Dendritic cell treated with granulocyte-macrophage colony-stimulating factor and Interleukin-4, amounts not matched to agents 40 ng/mL and 50 ng/mL, for 4 days (primary cell): ENCODE measurements around the gene KIRREL3.

Source experiments
- H3K27ac Mint-ChIP-seq: one replicate; pipeline ENCODE4 v1.8.0; 2022; ENCODE audit warnings: mild to moderate bottlenecking, mixed read lengths
- H3K27me3 Mint-ChIP-seq: one replicate; pipeline ENCODE4 v1.8.0; 2022; ENCODE audit warnings: mild to moderate bottlenecking, mixed read lengths
- H3K36me3 Mint-ChIP-seq: one replicate; pipeline ENCODE4 v1.8.0; 2022; ENCODE audit warnings: low read depth, mixed read lengths
- H3K4me1 Mint-ChIP-seq: one replicate; pipeline ENCODE4 v1.8.0; 2022; ENCODE audit warnings: low read depth, mixed read lengths
- H3K4me3 Mint-ChIP-seq: one replicate; pipeline ENCODE4 v1.8.0; 2022; ENCODE audit warnings: mild to moderate bottlenecking, moderate library complexity, mixed read lengths
- H3K9me3 Mint-ChIP-seq: one replicate; pipeline ENCODE4 v1.8.0; 2022; ENCODE audit warnings: mixed read lengths
- intact Hi-C: fragments of 100-400 bp; cut with micrococcal nuclease; formaldehyde crosslinking; loops from one replicate; pipeline ENCODE4 v1.15.0; 2022

The KIRREL3 gene

DNA sequence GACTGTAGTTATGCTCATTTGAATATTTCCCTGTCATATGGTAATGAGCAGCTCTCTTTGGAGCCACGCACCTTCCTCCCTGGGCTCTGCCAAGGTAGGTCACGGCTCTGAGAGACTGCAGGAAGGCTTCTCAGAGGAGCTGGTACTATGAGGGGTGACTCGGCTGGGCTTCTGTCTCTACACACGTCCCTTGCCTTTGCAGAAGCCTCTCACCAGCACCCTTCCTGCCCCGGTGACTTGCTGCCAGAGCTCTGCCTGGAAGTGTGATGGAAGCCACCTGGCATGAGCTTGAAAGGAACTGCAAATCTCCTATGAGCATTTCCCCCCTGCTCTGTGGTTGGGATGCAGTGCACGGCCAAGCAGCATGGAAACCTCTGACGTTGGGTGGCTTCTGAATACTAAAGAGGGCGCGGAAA lies 74.2 kb downstream of the KIRREL3 start:
- no peaks in the 10 kb centered on the region for H3K27me3 Mint-ChIP-seq
- no peaks in the 10 kb centered on the region for H3K9me3 Mint-ChIP-seq
- no peak overlapping the region for H3K4me3 Mint-ChIP-seq
- peaks cover 8% of the 10 kb centered on the region for H3K4me1 Mint-ChIP-seq
- no peak overlapping the region for H3K27ac Mint-ChIP-seq
- no peaks in the 10 kb centered on the region for H3K36me3 Mint-ChIP-seq
- intact Hi-C loops: no loop called here

DNA sequence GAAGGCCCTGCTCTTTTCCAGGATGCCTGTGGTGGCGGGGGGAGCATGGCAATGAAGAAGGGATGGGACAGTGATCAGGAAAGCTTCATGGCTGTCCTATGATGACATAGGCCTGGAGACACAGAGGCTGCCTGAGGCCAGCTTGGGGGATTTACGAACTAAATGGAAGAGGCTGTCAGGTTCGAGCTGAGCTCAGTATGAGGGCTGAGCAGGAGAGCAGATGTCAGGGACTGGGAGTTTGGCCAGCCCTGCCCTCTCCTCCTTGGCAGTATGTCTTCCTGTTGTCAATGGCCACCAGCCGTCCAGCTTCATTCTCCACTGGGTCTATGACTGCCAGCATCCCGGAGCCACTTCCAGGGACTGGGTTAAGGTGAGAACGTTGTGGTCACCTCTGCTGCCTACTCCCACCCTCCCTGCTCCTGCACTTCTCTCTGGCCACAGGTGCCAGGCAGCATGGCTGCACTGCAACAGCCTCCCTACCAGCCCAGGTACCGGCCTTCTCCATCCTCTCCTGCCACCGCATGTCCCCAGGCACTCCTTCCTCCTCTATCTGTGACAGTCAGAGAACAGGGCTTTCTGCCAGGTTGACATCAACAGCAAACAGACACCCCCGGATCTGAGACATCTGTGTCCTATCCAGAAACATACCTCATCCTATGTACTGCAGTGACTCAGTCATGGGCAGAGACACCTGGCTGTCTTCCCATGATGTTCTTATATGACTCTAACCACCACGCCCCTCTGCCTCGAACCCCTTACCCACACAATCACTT lies 75.1 kb downstream of the KIRREL3 start:
- Mint-ChIP-seq H3K4me1 (peaks cover 4% of the 10 kb centered on the region), H3K36me3 (no peaks in the 10 kb centered on the region), H3K27ac (no peak overlapping the region), H3K4me3 (no peak overlapping the region), H3K27me3 (no peaks in the 10 kb centered on the region), H3K9me3 (no peaks in the 10 kb centered on the region)
- intact Hi-C loops: no loop called here

GRCh38 chr11:126924376-126925040 lies 76.1 kb downstream of the KIRREL3 start:
- Mint-ChIP-seq H3K9me3 (no peaks in the 10 kb centered on the region), H3K36me3 (no peaks in the 10 kb centered on the region), H3K4me1 (no peaks in the 10 kb centered on the region), H3K27ac (no peak overlapping the region), H3K4me3 (no peak overlapping the region), H3K27me3 (no peaks in the 10 kb centered on the region)
- intact Hi-C loops: no loop called here

DNA sequence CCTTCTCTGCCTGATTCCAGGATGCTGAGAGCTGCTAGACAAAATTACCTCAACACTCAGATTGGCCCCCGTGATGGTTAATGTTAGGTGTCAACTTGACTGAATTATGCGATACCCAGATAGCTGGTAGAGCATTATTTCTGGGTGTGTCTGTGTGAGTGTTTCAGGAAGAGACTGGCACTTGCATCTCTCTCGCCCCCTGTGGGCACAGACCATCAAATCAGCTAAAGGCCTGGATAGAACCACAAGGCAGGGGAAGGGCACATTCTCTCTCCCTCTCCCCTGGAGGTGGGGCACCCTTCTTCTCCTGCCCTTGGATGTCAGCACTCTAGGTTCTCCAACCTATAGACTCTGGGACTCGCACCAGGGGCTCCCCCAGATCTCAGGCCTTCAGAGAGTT lies 79.7 kb downstream of the KIRREL3 start:
- Mint-ChIP-seq H3K4me3 (no peak overlapping the region), H3K4me1 (no peaks in the 10 kb centered on the region), H3K27me3 (no peaks in the 10 kb centered on the region), H3K27ac (no peak overlapping the region), H3K9me3 (no peaks in the 10 kb centered on the region), H3K36me3 (no peaks in the 10 kb centered on the region)
- intact Hi-C loops: no loop called here

GRCh38 chr11:126919147-126919823 lies 81.3 kb downstream of the KIRREL3 start:
- Mint-ChIP-seq H3K36me3 (no peaks in the 10 kb centered on the region), H3K9me3 (no peaks in the 10 kb centered on the region), H3K27me3 (no peaks in the 10 kb centered on the region), H3K4me3 (no peak overlapping the region), H3K4me1 (no peaks in the 10 kb centered on the region), H3K27ac (no peak overlapping the region)
- intact Hi-C loops: no loop called here

- H3K27ac Mint-ChIP-seq: no peak overlapping the region
- no peaks in the 10 kb centered on the region for H3K9me3 Mint-ChIP-seq
- intact Hi-C loops: no loop called here
- no peak overlapping the region for H3K4me3 Mint-ChIP-seq
- H3K4me1 Mint-ChIP-seq: no peaks in the 10 kb centered on the region
- no peaks in the 10 kb centered on the region for H3K27me3 Mint-ChIP-seq
- H3K36me3 Mint-ChIP-seq: no peaks in the 10 kb centered on the region
These were observed 82.0 kb downstream of the KIRREL3 start for GRCh38 chr11:126918556-126918955.

DNA sequence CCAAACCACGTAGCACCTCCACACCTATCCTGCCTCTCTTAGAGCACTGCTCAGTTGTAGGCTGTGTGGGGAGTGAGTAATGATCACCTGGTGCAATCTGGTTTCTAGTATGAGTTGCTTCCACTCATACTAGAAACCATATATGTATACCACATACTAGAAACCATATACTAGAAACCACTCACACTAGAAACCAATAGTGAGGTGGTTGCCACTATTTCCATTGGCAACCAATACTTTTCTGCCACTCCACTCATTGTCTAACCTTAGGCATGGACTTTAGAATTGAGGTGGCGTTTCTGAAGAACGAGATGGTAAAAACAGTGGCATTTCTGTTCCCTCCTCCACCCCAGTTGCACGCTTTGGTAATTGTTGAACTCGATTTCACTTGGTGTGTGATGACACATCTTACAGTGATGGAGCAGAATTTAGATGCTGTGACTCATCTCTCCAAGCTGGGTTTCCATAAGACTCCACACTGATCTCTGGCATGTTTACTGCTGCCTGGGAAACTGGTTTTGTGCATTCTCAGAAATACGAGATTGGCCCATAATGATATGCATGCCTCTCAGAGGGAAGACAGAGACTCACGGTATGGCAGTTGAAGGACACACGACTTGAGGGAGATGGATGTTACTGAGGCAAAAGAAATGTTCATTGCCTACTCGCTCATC lies 82.9 kb downstream of the KIRREL3 start:
- Mint-ChIP-seq H3K27me3 (no peaks in the 10 kb centered on the region), H3K4me3 (no peak overlapping the region)

DNA sequence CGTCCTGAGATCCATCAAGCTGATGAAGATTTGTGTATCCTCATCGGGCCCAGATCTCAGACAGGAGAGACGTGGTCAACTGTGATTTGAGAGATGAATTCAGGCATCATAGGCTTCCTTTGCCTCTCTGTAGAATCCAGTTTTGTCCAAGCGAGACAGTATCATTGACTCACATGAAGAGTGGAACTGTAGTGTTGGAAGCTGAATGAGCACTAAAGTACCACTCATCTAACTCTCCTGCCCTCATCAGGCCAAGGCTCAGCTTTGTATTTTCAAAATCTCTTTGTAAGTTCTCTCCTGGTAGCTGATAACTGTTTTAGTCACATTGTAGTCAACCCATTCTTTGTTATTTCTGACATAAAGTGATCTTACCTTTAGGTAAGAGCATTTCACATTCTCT lies 85.1 kb downstream of the KIRREL3 start:
- no peaks in the 10 kb centered on the region for H3K27me3 Mint-ChIP-seq
- H3K4me3 Mint-ChIP-seq: no peak overlapping the region
- intact Hi-C loops: no loop called here
- H3K9me3 Mint-ChIP-seq: no peaks in the 10 kb centered on the region
- no peak overlapping the region for H3K27ac Mint-ChIP-seq
- H3K36me3 Mint-ChIP-seq: no peaks in the 10 kb centered on the region
- no peaks in the 10 kb centered on the region for H3K4me1 Mint-ChIP-seq

More for the DNA sequence above, 82.9 kb downstream of the KIRREL3 start:
- no peaks in the 10 kb centered on the region for H3K4me1 Mint-ChIP-seq
- H3K9me3 Mint-ChIP-seq: no peaks in the 10 kb centered on the region
- intact Hi-C loops: no loop called here
- H3K36me3 Mint-ChIP-seq: no peaks in the 10 kb centered on the region
- no peak overlapping the region for H3K27ac Mint-ChIP-seq

DNA sequence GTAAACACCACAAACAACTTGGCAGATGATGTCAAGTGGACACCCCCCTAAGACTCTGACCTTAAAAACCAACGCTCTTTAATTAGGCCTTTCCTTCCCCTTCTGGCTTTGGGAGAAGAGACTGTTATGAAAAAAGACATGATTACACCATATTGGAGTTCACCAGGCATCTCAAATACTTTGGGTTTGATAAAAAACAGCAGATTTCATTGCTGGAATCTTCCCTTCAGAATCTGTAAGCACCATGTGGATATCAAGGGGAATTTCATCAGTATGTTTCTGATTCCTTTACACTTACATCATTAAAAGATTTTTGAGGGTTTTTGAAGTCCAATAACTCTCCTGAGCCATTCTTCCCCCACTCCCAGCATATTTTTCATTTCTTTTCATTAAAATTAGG lies 85.6 kb downstream of the KIRREL3 start:
- Mint-ChIP-seq H3K27me3 (no peaks in the 10 kb centered on the region), H3K9me3 (no peaks in the 10 kb centered on the region), H3K27ac (no peak overlapping the region), H3K36me3 (no peaks in the 10 kb centered on the region), H3K4me3 (no peak overlapping the region), H3K4me1 (no peaks in the 10 kb centered on the region)
- intact Hi-C loops: no loop called here

GRCh38 chr11:126914166-126914565 lies 86.4 kb downstream of the KIRREL3 start:
- no peaks in the 10 kb centered on the region for H3K4me1 Mint-ChIP-seq

GRCh38 chr11:126904520-126904919 lies 96.0 kb downstream of the KIRREL3 start:
- H3K36me3 Mint-ChIP-seq: no peaks in the 10 kb centered on the region
- no peaks in the 10 kb centered on the region for H3K4me1 Mint-ChIP-seq
- H3K9me3 Mint-ChIP-seq: no peaks in the 10 kb centered on the region
- intact Hi-C loops: no loop called here
- no peak overlapping the region for H3K4me3 Mint-ChIP-seq
- no peak overlapping the region for H3K27ac Mint-ChIP-seq
- H3K27me3 Mint-ChIP-seq: no peaks in the 10 kb centered on the region

More at GRCh38 chr11:126914166-126914565, 86.4 kb downstream of the KIRREL3 start:
- Mint-ChIP-seq H3K4me3 (no peak overlapping the region), H3K27ac (no peak overlapping the region), H3K9me3 (no peaks in the 10 kb centered on the region), H3K27me3 (no peaks in the 10 kb centered on the region), H3K36me3 (no peaks in the 10 kb centered on the region)
- intact Hi-C loops: no loop called here

DNA sequence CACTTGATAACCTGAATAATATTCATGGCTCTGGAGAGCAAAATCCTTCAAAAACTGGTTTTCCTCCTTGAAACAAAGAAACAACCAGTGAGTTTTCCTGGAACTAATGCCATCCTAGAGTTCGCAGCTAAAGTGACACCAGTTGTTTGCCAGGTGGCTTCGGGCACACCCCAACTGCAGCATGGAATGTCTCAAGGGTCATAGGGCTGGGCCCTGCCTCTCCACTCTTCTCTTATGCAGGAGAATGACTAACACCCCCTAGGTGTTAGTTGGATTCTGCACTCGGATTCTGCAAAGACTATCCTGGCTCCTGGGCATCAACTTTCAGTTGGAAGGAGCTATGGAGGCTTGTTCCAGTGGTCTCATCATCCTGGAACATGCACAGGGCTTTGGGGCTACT lies 98.8 kb downstream of the KIRREL3 start:
- Mint-ChIP-seq H3K27ac (no peak overlapping the region), H3K36me3 (no peaks in the 10 kb centered on the region), H3K9me3 (peaks cover 6% of the 10 kb centered on the region), H3K4me3 (no peak overlapping the region), H3K27me3 (no peaks in the 10 kb centered on the region), H3K4me1 (no peaks in the 10 kb centered on the region)
- intact Hi-C loops: no loop called here

GRCh38 chr11:126899961-126900748 lies 100.4 kb downstream of the KIRREL3 start:
- no peaks in the 10 kb centered on the region for H3K4me1 Mint-ChIP-seq
- peaks cover 18% of the 10 kb centered on the region for H3K9me3 Mint-ChIP-seq
- intact Hi-C loops: no loop called here
- no peaks in the 10 kb centered on the region for H3K27me3 Mint-ChIP-seq
- no peak overlapping the region for H3K4me3 Mint-ChIP-seq
- H3K36me3 Mint-ChIP-seq: no peaks in the 10 kb centered on the region
- no peak overlapping the region for H3K27ac Mint-ChIP-seq
